ENCODE results near the gene FAM234B.
"Not testable (repeated sequence)": the region's sequence is repeated elsewhere in the genome, so short reads cannot be mapped to it uniquely, and the experiment has no call there.

FAM234B gene

DNA sequence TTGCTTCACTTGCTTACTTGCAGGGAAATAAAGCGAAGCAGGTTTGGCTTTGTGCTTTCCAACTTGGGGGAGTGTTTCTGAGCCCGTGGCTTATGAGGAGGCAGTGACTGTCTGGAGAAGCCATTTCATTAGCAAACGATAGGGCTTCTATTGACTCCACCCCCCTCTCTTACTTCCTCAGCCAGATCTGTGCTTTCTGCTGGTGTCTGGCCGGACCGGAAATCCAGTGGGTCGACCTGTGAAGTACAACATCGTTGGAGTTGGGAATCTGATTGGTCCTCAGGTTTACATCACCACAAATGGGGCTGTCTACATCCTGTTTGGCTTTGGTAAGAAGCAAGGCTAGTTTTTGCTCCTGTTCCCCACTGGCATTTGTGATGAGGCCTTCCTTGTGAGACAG is 22.3 kb downstream of the FAM234B start:
- DNase-seq, result no peak

DNA sequence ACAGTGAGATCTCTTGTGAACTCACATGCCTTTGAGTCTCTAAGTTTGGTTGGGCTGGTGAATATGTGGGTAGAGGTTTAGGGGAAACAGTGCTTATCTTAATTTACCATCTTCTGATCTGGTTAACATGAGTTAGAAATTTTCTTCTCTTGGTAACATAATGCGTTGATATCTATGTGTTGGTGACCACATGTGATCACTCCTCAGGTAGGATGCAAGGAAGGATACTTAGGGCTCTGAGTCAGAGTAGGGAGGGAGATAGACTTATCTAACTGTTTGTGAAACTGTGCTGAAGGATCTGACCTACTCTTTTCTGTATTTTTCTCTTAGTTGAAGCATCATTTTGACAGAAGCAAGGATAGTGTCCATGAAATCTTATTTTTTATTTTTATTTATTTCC is 23.1 kb downstream of the FAM234B start:
- no peak for DNase-seq

DNA sequence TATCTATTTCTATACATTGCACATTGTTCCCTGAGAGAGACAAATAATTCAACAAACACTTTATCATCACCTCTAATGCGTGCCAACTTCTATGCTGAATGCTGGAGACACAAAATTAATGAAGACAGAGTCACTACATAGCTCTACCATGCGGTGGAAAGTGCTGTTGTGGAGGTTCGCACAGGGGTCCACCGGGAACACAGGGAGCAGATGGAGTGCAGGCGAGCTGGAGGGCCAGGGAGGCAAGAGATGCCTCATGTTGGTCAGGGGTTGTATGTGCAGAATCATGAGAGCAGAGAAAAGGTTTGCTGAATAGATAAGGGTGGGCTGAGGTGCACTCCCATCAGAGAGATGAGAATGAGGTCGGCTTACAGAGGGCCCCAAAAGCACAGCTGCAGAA is 25.2 kb downstream of the FAM234B start:
- no peak for DNase-seq

DNA sequence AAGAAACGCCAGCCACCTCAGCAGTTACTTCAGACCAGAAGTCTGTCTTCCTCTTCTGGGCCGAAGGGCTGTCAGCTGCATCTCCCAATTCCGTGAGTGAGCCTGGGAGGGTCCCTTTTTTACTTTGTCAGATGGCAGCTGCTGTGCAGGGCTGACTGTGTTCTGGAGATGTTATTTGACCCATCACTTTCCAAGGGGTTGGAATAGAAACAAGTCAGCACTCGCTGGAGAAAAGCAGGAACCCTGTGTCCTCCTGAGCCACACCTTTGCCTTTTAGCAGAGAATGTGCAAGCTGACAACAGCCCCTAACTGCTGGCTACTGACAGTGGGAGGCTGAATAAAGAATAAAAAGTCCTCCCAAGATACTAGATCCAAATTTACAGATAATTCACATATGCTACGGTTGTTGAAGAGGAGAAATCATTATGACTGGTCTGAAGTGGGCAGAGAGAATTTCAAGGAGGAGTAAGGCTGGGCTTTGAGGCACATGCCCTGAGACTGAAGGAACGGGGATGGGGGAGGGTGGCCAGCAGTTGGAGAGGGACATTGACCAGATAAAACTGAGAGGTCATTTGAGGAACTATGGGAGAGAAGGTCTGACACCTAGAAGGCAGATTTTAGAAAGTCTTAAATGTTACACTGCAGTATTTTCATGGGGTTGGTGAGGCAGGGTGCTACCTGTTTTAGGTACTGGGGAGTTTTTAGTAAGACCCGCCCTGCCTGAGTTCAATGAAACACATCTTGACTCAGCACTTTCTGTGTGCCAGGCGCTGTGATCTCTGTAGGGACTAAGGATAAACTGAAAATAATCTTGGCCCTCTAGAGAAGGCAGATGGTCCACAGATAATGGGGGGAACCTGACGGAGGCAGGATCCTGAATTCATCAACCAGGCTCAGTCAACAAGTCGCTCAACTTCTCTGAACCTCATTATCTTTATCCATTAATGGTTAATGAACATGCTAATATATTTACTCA is 27.4 kb downstream of the FAM234B start:
- peak; percentile 25 for DNase-seq

DNA sequence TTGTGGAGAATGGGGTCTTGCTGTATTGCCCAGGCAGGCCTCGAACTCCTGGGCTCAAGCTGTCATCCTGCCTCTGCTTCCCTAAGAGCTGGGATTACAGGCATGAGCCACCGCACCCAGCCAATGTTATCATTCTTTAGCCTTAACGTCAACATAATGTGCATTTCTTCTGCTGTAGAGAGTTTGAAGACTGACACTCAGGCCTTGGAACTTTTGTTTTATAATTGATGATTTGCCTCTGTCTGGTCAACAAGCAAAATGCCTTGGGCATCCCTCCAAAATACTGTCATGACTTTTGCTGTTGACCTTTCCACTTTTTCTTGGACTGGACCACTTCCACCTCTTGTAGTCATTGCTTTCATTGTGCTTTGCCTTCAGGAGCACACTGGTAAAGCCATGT is 29.0 kb downstream of the FAM234B start:
- DNase-seq, result no peak

DNA sequence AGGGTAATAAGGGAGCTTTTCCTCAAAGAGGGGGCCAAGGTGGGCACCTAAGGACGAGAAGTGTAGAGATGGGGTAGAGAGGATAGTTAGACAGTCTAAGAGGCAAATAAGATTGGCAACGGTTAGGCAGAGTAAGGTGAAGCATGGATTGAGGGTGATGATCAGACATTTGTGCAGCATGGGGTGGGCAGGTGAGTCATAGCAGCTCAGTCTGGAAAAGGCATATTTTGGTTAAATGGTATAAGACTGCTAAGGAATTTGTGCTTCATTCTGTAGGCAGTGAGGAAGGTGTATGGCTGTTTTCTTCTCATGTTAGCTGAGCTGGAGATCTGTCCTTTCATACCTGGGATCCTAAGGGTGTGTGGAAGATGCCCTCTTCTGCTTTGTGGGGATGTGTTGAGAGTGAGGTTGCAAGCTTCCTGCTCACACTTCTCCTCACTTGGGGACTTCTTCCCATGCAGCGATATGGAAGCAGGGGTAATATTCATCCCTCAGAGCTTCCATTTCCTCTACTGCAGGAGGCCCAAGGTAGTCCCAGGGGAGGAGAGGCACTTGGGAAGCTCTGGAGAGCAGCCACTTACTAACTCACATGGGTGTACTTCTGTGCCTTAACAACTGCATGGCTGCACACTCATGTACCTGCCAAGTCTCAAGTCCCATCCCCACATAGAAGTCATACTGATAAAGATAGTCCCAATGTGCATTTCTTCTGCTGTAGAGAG is 30.4 kb downstream of the FAM234B start:
- no peak for DNase-seq

DNA sequence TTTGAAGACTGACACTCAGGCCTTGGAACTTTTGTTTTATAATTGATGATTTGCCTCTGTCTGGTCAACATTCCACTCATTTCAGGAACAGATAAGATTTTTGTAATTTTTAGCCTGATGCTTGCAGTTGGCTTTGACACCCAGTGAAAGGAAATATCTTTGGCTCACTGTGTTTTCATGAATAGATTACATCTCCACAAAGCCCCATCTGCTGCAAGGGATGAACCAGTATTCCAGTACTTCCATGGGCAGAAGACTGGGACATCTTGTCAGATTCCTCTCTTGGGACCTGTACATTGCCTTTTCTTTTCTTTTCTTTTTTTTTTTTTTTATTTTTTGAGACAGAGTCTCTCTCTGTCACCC is 30.9 kb downstream of the FAM234B start:
- no peak for DNase-seq

DNA sequence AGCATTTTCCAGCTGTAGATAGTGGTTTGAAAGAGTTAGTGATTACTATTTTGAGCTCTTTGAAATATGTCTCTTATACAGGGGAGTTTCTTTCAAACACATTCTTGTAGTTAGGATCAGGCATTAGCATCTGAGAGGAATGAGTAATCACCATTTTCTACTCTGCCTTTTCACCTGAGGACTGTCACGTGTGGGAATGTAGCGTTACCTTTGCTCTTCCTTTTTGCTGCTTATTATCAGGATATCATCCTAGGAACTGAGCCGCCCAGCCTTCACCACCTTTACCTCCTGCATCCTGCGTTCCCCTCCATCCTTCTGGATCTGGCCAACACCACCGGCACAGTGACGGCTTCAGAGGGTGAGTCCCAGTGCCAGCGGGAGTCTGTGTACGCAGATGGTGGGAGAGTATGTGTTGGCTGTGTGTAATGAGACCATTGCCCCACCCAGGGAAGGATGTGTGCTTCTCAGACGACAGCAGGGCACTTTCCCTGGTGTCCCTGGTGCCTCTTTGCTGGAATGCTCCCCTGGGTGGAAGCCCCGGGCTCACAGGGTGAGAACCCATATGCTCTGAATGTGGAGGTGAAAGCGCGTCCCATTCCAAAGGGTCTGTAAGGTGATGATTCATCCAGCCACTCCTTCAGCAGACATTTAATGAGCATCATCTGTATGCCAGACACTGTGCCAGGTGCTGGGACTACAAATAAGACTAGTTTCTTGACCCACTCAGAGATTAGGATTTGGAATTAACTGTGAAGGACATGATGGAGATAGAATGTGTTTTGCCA is 31.8 kb downstream of the FAM234B start:
- DNase-seq, result no peak

DNA sequence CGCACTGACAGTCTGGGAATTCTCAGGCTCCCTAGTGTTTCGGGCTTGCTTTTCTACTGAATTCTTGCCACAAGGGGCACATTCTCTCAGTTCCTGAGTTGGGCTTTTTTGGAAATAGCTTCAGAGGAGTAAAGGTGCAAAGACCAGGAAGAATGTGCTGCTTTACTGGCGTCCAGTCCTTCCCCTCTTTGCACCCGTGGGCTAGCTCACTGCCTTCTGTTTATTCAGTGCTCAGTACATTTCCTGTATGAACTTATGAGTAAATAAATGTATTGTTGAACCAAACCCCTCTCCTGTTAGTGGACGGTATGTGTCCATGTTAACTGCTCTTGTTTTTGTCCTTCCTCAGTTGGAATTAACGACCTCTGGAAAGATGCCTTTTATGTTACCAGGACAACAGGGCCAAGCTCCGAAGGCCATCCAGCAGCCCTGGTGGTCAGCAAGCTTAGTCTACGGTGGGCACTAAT is 35.3 kb downstream of the FAM234B start:
- DNase-seq, result no peak

DNA sequence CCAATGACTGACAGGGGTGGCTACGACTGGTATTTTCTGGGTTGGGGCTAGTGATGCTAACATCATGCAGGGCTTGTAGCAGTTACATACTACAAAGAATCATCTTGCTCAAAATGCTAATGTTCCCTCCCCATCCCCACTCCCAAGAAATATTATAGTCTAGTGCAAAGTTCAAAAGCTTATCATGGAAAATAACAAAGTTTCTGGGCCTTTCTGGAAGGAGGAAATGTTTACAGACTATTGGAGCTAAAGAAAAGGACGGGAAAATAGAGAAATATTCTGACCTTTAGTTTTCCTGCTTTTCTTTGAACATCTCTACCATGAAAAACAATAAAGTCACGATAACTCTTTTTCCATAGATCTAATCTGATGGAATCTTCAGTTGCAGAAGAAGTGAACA is 36.1 kb downstream of the FAM234B start:
- no peak for DNase-seq

DNA sequence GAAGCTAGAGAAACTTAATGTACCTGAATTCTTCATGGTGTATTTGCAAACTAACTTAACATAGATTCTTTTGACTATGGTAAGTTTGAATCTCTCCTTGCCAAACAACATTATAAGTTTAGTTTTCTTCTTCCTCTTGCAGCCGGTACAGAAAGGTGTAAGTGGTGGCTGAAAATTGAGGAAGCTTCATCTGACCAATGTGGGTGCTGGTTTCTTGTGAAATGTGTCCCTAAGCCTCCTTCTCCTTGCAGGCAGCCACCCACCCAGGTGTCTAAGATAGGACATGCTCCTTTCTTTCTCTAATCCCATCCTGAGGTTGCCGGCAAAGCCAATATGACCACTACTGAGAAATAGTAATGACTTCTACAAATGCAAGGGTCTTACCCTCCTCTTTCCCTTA is 38.7 kb downstream of the FAM234B start:
- DNase-seq, result no peak

DNA sequence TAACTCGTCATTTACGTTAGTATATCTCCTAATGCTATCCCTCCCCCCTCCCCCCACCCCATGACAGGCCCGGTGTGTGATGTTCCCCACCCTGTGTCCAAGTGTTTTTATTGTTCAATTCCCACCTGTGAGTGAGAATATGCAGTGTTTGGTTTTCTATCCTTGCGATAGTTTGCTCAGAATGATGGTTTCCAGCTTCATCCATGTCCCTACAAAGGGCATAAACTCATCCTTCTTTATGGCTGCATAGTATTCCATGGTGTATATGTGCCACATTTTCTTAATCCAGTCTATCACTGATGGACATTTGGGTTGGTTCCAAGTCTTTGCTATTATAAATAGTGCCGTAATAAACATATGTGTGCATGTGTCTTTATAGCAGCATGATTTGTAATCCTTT is 39.5 kb downstream of the FAM234B start:
- not testable (repeated sequence) for DNase-seq

DNA sequence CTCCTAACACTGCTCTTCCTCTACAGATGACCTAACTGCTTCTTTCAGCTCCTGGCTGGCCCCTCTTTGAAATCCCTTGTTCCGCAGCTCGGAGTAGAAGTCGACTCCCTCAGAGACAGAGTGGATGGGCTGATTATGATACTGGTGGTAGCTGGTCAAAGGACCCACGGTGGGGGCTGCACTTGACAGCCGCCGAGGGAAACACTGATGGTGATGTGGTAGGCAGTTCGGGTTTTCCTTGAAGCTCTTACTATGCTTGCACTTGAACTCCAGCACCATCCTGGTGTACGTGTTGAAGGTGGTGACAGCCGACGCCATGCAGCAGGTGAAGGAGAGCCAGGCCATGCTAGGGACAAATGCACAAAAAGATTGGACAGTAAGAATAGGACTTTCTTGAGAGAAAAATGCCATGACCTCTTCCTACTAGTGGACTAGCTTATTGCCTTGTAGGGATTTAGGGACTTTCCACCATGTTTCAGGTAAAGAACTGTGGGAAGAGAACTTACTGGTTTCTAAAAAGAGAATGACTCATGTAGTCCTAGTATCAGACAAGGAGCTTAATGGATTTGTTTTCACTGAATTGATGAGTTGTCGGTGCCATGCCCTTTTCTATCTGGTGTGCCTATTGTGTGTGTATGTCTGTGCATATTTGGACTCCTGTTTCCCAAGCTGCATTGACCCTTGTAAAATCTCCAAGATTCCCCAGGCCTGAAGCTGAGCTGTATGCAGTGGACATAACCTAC is 40.9 kb downstream of the FAM234B start:
- DNase-seq, result no peak

DNA sequence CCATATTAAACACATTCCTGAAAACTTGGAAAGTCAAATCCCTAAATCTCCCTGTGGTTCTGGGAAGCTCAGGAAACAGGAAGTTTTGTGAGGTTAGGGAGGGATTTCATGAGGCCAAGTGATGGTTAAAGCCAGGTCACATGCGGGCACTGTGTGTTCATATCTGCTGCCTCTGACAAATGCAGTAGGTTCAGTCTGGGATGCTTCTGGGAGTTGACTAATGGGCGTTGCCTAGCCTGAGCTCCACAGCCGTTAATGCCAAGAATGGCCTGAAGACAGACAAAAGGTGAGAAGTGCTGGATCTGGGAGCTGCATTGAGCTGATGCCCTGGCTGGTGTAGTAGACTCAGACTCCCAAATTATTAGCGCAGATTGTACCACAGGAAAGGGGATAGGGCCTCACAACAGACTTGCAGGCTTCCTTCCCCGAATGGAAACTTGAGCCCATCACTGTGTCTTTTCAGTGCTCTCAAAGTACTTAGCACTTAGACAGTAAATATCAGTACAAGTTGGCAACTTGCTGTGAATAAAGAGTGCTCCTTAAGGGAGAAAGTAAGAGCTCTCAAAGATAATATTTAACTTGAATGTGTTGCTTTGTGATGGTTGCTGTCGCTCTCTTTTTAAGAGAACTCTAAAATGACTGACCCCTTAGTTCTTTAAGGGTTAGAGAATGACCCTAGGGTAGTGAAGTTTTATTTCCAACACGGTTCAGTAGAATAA is 41.9 kb downstream of the FAM234B start:
- no peak for DNase-seq

DNA sequence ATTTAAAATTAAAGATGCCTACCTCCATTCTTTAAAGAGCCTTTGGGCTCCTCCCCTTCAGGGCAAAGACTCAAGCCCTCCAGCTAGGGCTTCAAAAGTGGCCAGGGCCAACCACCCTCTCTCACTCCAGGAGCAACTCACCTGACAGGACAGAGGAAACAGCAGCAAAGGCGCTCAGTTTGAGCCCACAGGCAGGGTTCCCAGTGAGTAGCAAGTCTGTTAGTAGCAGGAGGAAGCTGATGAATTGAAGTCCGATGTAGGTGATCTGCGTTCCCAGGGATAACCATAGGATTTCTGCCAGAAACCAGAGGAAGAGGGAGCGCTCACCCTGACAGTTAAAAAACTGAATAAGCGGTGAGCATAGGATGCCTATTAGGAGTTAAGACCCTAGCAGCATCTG is 43.6 kb downstream of the FAM234B start:
- no peak for DNase-seq

DNA sequence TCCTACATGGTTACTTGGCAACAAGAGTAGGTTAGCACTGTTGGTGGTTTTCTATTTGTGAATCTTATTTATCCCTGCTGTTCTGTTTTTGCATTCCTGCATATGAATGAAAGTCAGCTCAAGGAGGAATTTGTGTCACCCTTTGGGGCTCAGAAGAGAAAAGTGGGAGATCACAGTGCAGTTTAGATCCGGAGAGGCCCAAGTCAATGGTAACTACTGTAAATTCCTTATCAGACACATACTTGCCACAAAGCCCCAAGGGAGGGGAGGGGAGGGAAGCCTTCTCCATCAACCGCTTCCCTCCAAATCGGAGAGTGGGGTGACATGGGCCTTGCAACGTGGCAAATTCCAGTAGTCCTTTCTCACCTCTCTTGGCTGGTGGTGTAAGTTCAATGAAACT is 44.3 kb downstream of the FAM234B start:
- no peak for DNase-seq

DNA sequence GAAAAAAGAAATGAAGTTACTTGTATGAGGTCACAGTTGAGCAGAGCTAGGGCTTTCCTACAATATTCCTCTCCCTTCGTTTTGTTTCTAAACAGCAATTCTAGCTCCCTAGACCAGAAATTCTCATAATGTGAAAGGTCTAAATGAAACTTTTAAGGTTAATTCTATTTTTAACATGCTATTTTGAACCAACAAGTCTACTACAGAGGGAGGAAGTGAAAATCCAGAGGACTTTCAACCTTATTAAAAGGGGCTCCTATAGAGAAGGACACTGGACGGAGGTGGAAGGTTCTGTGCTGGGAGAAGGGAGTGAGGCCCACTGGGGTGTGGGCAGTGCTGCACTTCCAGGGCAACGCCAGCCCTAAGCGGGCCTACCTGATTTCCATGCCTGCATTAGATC is 45.9 kb downstream of the FAM234B start:
- DNase-seq, result no peak

DNA sequence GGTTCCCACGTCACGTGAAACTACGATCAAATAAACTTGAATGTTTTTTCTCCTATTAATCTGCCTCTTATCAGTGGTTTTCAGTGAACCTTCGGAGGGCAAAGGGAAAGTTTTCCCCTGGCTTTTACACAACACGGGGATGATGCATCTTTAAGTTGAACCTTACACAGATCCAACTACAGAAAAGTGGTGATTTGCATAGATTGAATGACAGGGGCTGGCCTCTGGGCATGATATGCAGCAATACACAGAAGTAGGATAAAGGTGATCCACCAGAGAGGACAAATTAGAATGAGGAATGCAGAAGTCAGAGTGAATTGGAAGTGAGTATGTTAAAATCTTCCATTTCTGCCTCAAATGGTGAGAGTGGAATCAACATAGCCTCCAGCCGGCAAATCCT is 47.7 kb downstream of the FAM234B start:
- no peak for DNase-seq

DNA sequence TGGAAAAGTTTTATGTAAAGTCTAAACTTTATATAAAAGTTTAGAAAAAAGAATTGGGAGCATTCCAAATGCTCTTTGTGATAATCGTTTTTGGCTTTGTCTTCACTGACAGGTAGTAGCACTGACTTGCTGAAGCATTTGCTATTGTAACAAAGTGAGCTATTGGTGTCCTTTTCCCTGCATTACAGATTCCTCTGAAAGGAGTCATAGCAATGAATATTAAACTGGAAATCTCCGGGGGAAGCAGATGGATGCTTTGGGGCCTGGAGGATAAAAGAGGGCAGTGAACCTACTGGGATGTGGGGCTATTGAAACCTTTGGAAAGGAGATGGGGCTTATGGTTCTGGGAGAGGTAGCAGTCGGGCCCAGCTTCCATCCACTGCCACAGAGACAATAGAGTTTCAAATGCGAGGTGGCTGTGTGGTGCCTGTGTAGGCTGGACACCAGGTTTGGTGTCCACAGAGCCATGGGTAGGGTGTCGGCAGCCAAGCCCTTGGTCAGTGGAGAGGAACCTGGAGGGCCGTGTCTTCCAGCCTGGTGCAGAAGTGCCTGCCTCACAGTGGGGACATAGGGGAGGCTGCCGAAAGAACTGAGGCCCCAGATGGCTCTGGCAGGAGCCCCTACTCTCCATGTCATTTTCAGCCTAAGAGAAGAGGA is 49.1 kb downstream of the FAM234B start:
- no peak for DNase-seq

DNA sequence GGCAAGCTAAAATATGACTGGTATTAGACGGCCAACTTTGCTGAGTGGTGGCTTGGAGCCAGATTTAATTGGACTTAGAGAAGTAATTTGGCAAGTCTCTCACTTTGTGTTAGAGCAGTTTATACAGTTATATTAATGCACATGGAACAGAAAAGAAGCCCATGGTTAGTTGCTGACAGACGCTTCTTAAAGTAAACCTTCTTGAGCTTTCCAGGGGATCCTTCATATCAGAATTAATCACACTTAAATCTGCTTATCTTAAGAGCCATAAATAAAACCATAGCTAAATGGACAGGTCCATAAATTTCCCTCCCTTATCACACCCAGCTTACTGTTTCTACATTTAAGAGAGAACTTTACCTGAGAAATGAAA is 49.7 kb downstream of the FAM234B start:
- DNase-seq, result peak; percentile 4

DNA sequence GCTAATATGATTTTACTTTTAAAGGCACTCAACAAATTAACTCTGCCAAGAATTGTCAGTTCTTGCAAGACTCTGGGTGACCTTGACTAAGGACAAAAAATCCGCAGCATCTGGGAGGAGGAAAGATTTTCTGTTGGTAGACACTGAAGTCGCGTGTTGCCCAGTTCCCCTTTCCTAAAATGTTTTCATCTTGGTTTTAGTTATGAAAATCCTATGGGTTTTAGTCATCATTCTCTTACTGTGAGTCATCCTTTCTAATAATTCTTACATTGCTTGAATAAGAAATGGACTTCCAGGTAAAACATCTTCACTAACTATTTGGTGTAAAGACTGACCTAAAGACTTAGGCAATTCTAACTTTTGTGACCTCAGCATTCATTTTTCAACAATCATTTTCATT is 50.2 kb downstream of the FAM234B start:
- no peak for DNase-seq
